Amygdala (tissue), 56 donors: ENCODE data around the gene GIPC2.
"Not testable (repeated sequence)": the region's sequence is repeated elsewhere in the genome, so short reads cannot be mapped to it uniquely, and the experiment has no call there.

Source experiments
- DNase-seq, 56 donors: peaks; one replicate each; lab custom pipeline; 2025; lab: John Stamatoyannopoulos, UW

The GIPC2 gene

DNA sequence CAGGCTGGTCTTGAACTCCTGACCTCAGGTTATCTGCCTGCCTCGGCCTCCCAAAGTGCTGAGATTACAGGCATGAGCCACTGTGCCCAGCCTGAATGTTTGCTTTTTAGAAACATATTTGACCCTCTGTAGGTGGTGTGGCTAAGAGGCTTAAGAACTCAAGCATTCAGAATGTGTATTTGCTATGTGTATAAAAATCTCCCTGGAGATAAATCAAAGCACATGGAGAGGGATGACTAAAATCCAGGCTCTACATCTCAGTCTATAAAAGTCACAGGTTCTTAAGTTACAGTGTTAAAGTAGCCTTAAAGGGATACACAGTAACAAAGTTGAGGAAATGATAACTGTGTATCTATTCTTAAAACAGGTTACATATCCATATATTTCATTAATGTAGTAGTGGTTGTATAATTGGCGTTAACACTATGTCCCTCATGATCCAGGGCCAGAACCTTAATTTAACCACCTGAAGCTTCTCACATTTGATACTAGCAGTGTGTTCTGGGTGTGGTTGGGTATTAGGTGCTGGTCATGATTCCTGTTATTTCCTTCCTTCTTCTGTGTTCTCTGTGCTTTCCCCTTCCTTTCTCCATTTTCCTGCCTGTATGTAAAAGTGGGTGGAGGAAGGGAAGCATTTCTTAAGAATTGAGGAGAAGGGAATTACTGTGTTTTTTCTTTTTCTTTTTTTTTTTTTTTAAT, 16.2 kb downstream of the GIPC2 start:
- no peak for DNase-seq

DNA sequence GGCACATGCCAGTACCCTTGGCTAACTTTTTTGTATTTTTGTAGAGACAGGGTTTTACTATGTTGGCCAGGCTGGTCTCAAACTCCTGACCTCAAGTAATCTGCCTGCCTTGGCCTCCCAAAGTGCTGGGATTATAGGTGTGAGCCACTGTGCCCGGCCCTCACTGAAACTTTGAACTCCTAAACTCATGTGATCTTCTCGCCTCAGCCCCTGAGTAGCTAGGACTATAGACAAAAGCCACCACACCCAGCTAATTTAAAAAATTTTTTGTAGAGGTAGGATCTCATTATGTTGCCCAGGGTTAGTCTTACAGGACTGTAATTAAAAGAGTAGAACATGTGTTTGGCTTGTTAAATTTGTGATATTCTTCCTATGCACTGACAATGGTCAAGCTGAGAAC, 19.1 kb downstream of the GIPC2 start:
- DNase-seq = not testable (repeated sequence)

DNA sequence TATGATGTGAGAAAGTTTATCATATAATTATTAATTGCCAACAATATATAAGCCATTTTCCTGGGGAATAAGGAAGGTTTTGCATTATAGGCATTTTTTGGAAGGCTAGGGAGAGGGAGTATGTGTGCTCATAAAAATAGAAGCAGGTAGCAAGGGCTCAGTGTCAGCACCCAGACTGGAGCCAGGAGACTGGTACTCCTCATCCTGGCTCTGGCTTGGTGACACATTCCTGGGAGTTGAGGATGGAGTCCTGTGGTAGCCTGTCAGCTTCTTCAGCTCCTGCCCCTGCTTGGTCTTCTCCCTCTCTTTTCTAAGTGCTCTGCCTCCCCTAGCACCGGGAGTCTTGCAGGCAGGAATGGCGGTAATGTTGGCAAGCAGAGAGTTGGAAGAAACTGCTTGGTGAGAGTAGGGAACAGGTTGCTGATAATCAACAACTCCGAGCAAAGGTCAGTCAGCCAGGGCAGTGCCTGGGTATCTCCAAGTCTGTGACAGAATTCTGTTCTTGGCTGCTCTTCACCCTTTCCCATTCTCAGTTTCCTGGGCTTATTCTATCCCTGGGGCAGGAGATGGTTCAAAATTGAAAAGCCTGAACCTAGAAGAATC, 23.0 kb downstream of the GIPC2 start:
- no peak for DNase-seq

DNA sequence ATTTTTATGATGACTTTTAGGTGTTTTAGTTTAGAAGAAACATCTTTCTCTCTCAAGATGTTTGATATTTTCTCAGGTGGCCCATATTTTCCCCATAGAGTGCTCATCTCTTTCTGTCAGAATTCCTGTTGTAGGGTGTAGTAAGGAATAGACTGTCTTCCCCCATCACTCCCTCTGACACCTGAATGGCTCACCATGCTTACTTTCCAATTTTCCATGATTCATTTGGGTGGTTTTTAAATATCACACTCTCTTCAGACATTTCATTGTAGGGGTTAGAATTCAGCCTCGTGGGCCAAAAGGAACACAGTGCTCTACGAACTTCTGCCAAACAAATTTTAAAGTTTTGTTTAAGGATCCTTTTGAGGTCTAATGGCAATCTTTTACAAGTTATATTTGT, 24.0 kb downstream of the GIPC2 start:
- DNase-seq = no peak

DNA sequence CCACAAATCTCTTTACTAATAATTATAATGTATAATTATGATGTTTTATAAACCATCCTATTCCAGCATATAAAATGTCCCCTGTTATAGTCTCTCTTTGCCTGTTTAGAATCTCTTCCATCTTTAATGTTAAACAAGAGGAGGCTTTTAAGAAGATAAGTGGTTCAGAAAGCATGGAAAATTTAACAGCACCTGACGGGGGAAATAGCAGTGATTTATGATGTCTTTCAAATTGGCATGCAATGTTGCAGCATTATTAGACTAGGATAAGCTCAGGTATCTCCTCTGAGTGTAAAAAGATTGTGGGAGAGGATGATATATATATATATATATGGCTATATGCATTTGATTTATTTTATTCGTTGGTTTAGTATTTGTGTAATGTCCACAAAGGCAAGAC, 24.4 kb downstream of the GIPC2 start:
- no peak for DNase-seq

DNA sequence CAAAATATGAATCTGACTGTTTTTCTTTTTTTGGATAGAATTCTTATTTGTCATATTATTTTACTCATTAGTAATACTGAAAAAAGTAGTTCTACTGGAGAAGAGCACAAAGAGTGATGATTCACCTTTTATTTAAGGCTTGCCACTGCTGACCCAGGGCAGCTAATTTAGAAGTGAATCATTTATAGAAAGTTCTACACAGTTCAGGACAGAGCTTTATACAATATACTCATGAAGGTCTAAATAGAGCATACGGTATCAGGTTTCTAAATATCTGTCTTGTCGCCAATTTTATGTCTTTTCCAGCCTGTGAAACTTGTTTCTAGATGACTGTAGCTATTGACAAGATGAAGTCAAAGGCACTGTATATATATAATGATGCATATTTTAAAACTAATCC, 25.0 kb downstream of the GIPC2 start:
- no peak for DNase-seq

DNA sequence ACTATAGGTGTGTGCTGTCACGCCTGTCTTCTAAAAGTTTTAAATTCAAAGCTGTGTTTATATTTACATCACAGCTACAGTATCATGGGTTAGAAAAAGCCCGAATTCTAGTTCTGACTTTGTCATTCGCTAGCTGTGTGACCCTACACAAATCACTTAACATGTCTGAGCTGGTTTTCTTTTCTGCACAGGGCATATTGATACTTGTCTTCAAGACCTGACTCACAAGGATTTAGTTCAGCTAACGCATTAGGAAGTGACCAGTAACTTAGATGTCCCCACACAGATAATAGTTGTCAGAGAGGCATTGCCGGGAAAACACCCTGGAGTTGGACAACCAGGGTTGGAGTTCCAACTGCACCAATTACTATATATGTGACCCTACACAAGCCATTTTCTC, 25.9 kb downstream of the GIPC2 start:
- no peak for DNase-seq

DNA sequence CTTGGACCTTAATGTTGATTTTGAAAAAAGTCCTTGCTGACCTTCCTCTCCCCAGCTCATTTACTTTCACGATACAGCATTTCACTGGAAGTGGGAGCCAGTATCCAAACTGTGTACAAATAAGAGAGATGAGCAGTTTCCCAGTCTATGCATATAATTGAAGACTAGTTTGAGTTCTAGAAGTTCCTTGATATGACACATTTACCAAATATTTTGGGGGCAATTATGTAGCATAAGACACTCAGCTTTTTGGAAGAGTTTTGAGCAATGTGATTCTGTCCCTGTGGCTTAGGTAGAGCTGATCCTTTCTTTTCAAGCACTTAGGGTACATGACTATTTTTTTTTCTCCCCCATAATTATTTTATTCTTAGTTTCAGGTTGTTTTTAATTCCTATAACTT, 26.4 kb downstream of the GIPC2 start:
- DNase-seq = no peak

DNA sequence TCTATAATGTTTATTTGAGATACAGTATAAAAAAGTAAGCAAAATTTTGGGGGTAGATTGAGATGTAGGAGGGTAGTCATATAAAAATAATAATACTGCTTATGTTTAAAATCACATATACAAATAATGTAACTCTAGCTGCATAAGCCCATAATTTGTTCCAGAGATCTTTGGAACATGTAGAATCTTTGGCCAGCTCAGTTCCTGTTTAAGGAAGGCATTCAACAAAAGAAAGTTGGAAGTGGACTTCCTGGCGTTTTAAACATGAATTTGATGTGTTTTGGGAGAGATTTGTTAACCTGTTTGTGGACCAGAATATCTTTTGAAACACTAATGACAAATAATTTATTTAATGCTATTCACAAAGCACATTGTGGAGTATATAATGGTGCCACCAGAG, 27.7 kb downstream of the GIPC2 start:
- DNase-seq = no peak

DNA sequence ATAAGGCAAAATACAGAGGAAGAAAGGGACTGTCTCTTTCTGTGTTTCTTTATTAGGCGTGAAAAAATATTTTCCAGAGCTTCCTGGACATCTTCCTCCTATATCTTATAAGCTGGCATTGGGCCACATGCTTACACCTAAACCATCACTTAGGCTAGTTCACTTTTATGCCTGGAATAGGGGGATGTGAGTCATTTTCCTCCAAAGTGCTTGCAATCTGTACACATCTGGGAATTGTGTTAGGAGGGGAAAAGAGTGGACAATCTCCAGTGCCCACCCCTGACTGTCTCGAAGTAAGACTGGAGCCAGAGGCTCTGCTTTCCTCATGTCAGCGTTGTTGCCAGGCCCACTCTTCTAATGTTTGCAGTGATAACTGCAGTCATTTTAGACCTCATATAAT, 29.9 kb downstream of the GIPC2 start:
- no peak for DNase-seq

DNA sequence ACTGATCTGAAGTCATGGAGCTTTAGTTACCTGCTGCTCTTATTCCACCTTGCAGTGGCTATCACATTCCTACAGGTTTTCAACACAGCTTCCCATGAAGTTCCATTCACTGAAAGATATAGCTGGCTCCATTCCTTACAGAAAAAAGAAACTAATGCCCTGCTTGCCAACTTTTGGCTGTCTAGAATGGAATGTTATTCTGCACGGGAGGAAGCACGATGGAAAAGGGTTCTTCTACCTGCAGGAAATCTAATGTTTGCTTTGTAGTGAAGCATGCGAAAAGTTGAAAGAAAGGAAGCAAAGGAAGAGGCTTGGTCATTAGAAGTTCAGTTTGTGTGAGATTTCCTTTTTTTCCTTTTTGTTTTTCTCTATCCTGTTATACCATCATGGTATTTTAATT, 32.6 kb downstream of the GIPC2 start:
- DNase-seq = no peak

DNA sequence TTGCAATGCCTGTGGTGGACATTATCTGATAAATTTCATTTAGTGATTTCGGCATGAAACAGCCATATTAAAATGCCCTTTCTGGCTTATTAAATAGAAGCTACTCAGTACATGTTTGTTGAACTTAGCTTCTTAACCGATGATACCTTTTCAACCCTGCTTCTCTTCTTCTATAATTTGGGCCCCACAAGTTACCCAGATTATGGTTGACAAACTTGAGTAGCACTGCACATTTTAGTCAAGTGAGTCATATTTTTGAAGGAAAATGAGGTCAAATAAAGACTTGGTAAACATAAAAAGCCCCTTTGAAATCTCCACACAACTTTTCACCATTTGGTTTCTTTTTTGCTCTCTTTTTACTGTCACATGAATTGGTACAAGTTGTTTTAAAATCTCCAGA, 33.8 kb downstream of the GIPC2 start:
- no peak for DNase-seq

DNA sequence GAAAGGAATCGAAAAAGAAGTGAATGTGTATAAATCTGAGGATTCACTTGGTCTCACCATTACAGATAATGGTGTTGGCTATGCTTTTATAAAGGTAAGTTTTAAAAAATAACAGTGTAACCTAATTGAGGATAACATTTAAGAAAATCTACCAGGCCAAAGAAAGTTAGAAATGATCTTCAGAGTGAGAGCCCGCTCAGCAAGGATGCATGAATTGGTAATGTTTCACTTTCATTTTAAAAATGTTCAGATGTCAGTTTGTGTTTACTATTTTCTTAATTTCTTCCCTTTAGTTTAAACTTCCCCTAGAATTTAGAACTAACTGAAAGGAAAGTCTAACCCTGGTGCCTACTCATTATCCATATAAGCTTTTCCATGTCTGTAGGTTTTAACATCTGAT, 35.0 kb downstream of the GIPC2 start:
- DNase-seq = no peak

DNA sequence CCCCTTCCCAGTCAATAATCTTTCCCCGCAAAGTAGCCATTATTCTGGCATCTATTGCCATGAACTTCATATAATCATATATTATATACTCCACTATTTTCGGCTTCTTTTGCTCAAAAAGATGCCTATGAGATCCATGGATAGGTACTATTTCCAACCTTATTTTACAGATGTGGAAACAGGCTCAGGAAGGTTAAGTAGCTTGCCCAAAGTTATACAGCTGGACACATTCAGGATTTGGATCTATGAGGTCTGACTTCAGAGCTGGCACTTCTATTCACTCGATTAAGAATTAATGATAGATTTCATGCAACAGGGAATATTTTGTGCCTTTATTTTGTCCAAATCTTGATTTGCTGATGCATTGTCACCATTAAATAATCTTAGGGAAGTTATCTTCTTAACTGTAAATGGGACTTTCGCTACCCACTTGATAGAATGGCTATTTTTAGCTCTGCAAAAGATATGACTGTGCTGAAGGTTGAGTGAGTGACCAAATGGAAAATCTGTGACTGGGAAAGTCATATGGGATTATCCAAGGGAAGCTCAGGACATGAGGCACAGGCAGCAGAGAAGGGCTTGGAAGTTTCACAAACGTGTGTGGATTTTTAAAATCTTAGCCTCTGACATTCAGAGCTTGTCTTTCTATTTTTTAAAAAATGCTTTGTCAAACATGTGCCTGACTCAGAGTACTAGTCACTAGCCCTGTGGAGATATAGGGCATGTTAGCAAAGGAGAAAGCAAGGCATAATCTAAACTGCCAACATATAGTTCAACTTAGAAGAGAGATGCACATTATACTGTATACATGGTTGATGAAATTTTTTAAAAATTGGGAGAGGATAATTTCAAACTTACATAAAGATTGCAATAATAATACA, 36.5 kb downstream of the GIPC2 start:
- DNase-seq = no peak

DNA sequence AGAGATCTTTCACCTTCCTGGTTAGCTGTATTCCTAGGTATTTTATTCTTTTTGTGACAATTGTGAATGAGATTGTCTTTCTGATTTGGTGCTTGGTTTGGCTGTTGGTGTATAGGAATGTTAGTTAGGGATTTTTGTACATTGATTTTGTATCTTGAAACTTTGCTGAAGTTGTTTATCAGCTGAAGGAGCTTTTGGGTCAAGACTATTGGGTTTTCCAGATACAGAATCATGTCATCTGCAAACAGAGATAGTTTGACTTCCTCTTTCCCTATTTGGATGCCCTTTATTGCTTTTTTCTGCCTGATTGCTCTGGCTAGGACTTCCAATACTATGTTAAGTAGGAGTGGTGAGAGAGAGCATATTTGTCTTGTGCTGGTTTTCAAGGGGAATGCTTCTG, 38.9 kb downstream of the GIPC2 start:
- not testable (repeated sequence) for DNase-seq

DNA sequence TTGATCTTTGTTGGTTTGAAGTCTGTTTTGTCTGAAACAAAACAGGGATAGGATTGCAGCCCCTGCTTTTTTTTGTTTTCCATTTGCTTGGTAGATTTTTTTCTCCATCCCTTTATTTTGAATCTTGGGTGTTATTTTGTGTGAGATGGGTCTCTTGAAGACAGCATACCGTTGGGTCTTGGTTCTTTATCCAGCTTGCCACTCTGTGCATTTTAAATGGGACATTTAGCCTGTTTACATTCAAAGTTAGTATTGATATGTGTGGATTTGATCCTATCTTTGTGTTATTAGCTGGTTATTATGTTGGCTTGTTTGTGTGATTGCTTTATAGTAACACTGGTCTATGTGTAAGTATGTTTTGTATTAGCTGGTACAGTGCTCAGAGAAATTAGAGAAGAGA, 40.9 kb downstream of the GIPC2 start:
- DNase-seq = no peak

DNA sequence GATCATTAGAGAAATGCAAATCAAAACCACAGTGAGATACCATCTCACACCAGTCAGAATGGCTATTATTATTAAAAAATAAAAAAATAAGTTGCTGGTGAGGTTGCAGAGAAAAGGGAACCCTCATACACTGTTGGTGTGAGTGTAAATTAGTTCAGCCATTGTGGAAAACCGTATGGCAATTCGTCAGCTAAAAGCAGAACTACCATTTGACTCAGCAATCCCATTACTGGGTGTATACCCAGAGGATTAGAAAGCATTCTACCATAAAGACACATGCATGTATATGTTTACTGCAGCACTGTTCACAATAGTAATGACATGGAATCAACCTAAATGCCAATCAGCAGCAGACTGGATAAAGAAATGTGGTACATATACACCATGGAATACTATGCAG, 42.2 kb downstream of the GIPC2 start:
- no peak for DNase-seq

DNA sequence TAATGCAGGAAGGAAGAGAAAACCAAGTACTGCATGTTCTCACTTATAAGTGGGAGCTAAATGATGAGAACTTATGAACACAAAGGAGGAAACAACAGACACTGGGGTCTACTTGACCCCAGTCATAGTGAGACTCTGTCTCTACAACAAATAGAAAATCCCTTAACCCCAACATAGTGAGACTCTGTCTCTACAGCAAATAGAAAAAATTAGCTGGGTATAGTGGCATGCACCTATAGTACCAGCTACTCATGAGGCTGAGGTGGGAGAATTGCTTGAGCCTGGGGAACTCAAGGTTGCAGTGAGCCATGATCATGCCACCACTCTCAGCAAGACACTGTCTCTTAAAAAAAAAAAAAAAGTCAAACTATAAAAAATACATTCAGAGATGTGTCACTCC, 42.7 kb downstream of the GIPC2 start:
- DNase-seq = no peak

DNA sequence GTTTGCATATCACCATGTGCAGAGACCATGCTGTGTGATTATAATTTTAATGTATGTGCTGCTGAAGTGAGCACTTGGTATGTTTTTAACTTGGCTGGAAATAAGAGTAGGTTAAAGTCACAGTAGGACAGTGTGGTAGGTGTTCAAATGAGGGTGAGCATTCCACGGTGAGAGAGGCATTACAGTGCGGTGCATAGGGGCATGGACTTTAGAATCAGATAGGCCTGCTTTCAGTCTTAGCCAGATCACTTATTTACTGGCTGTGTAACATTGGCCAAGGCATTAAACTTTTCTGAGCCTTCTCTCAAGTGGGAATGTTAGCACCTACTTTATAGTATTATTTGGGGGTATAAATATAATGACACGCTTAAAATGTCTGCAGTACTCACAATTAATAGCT, 43.2 kb downstream of the GIPC2 start:
- no peak for DNase-seq

DNA sequence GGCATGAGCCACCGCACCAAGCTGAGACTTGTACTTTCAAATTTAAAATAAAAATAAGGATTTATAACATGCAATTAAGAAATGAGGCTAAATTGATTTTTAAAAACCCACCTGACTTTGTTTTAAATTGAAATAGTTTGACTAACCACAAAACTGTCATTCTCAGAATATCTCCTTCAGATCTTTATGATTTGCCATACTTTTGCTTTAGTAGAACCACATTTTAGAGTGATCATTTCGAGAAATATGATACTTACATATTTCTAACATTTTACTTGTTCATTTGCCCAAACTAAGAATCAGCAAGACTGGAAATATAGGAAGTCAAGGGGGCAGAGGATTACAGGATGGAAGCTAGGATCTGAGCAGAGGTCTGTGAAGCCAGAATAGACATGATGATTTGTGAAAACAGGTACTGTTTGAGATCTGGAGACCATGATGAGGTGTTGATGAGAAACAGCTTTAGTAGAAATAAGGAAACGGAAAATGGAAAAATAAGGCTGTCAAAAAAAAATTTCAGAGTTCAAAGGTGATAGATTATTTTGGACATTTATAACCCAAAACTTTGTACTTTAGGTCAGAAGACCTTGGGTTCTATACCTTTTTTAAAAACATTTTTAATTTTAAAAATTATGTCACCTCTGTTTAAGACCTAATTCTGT, 44.8 kb downstream of the GIPC2 start:
- DNase-seq = no peak

DNA sequence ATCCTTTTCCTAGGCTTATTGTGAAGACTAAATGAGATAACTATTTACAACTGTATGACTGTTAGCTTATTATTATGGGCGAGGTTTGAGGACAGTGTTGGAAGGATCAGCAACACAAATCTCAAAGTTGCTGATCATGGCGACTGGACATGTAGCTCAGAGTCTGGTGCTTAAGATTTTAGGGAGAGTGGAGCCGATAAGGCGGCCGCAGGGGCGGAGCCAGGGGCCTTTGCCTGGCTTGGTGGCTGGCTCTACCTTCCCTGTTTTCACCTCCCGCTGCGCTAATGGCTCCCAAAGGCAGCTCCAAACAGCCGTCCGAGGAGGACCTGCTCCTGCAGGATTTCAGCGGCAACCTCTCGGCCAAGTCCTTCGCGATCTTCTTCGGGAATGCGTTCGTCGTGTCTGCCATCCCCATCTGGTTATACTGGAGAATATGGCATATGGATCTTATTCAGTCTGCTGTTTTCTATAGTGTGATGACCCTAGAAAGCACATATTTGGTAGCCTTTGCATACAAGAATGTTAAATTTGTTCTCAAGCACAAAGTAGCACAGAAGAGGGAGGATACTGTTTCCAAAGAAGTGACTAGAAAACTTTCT, 45.5 kb downstream of the GIPC2 start:
- DNase-seq = no peak
